ENCODE measurements around the gene RAB27A.
"Not testable (repeated sequence)": the region's sequence is repeated elsewhere in the genome, so short reads cannot be mapped to it uniquely, and the experiment has no call there.

Gene RAB27A

GRCh38 chr15:55252201-55252600, 37.4 kb downstream of the RAB27A start:
- DNase-seq (ENCODE audit: low read depth in 1 of 2, low spot score in 1 of 2): not testable (repeated sequence)

GRCh38 chr15:55250941-55251340, 38.7 kb downstream of the RAB27A start:
- DNase-seq (ENCODE audit: low read depth in 1 of 2, low spot score in 1 of 2): no peak

- no peak for DNase-seq (ENCODE audit: low read depth in 1 of 2, low spot score in 1 of 2)
Measured at GRCh38 chr15:55250392-55250791, 39.2 kb downstream of the RAB27A start.

- DNase-seq (ENCODE audit: low read depth in 1 of 2, low spot score in 1 of 2): not testable (repeated sequence)
Measured at GRCh38 chr15:55249885-55250284, 39.7 kb downstream of the RAB27A start.

GRCh38 chr15:55248895-55249294, 40.7 kb downstream of the RAB27A start:
- DNase-seq (ENCODE audit: low read depth in 1 of 2, low spot score in 1 of 2): no peak

GRCh38 chr15:55247766-55248427, 41.7 kb downstream of the RAB27A start:
- no peak for DNase-seq (ENCODE audit: low read depth in 1 of 2, low spot score in 1 of 2)

GRCh38 chr15:55247311-55247710, 42.3 kb downstream of the RAB27A start:
- DNase-seq (ENCODE audit: low read depth in 1 of 2, low spot score in 1 of 2): no peak

GRCh38 chr15:55246567-55246966, 43.0 kb downstream of the RAB27A start:
- no peak for DNase-seq (ENCODE audit: low read depth in 1 of 2, low spot score in 1 of 2)

GRCh38 chr15:55245059-55245458, 44.6 kb downstream of the RAB27A start:
- DNase-seq (ENCODE audit: low read depth in 1 of 2, low spot score in 1 of 2): no peak

GRCh38 chr15:55241891-55242290, 47.7 kb downstream of the RAB27A start:
- no peak for DNase-seq (ENCODE audit: low read depth in 1 of 2, low spot score in 1 of 2)

- no peak for DNase-seq (ENCODE audit: low read depth in 1 of 2, low spot score in 1 of 2)
Measured at GRCh38 chr15:55241186-55241585, 48.4 kb downstream of the RAB27A start.

- no peak for DNase-seq (ENCODE audit: low read depth in 1 of 2, low spot score in 1 of 2)
Measured at GRCh38 chr15:55240125-55240760, 49.4 kb downstream of the RAB27A start.

GRCh38 chr15:55239440-55240124, 50.0 kb downstream of the RAB27A start:
- DNase-seq (ENCODE audit: low read depth in 1 of 2, low spot score in 1 of 2): no peak

GRCh38 chr15:55238877-55239276, 50.7 kb downstream of the RAB27A start:
- DNase-seq (ENCODE audit: low read depth in 1 of 2, low spot score in 1 of 2): no peak

- no peak for DNase-seq (ENCODE audit: low read depth in 1 of 2, low spot score in 1 of 2)
Measured at GRCh38 chr15:55237219-55238130, 52.1 kb downstream of the RAB27A start.

GRCh38 chr15:55235546-55236036, 54.0 kb downstream of the RAB27A start:
- DNase-seq (ENCODE audit: low read depth in 1 of 2, low spot score in 1 of 2): no peak

- DNase-seq (ENCODE audit: low read depth in 1 of 2, low spot score in 1 of 2): no peak
Measured at GRCh38 chr15:55234800-55235104, 54.9 kb downstream of the RAB27A start.

GRCh38 chr15:55234104-55234799, 55.4 kb downstream of the RAB27A start:
- no peak for DNase-seq (ENCODE audit: low read depth in 1 of 2, low spot score in 1 of 2)

- DNase-seq (ENCODE audit: low read depth in 1 of 2, low spot score in 1 of 2): no peak
Measured at GRCh38 chr15:55231455-55231854, 58.2 kb downstream of the RAB27A start.

- no peak for DNase-seq (ENCODE audit: low read depth in 1 of 2, low spot score in 1 of 2)
Measured at GRCh38 chr15:55230953-55231352, 58.7 kb downstream of the RAB27A start.

All from activated CD4-positive, alpha-beta T cell treated with anti-CD3 and anti-CD28 coated beads, Interleukin-2, amount 50 U/mL, for 24 hours (primary cell).